Activated CD4-positive, alpha-beta T cell treated with anti-CD3 and anti-CD28 coated beads for 36 hours (primary cell): Measurements from ENCODE around the gene STK38L. TPM values are rescaled to one million over a fixed set of nuclear protein-coding genes. Genes with fewer than 3 reads are reported as not detected.

Source experiments
- ATAC-seq: fragments of 200-7000 bp; cut with Tn5 transposase; one replicate; pipeline ENCODE4 v1.10.0; 2021; ENCODE audit warnings: mild to moderate bottlenecking, moderate library complexity
- CTCF ChIA-PET: fragments of 350-600 bp; sonication (Branson Sonifier 250); formaldehyde crosslinking; loops from one replicate; lab custom pipeline; 2021; ENCODE audit warnings: antibody characterized with exemption; lab: Charles Lee
- POLR2A ChIA-PET: fragments of 350-600 bp; sonication (Branson Sonifier 250); formaldehyde crosslinking; loops from one replicate; lab custom pipeline; 2021; ENCODE audit warnings: antibody characterized with exemption, inconsistent platforms; lab: Charles Lee
- DNase-seq: peaks from one replicate; pipeline ENCODE4 v3.0.0-alpha.2; 2020
- H3K27ac Mint-ChIP-seq: one replicate; pipeline ENCODE4 v1.8.0; 2021; ENCODE audit warnings: mixed read lengths
- H3K27me3 Mint-ChIP-seq: one replicate; pipeline ENCODE4 v1.8.0; 2021; ENCODE audit warnings: mixed read lengths
- H3K36me3 Mint-ChIP-seq: one replicate; pipeline ENCODE4 v1.8.0; 2021; ENCODE audit warnings: low read depth, mixed read lengths
- H3K4me1 Mint-ChIP-seq: one replicate; pipeline ENCODE4 v1.8.0; 2021; ENCODE audit warnings: mixed read lengths
- H3K4me3 Mint-ChIP-seq: one replicate; pipeline ENCODE4 v1.8.0; 2021; ENCODE audit warnings: mild to moderate bottlenecking, moderate library complexity, mixed read lengths
- H3K9me3 Mint-ChIP-seq: one replicate; pipeline ENCODE4 v1.8.0; 2021; ENCODE audit warnings: low read depth, mixed read lengths
- intact Hi-C, 2 experiments: fragments of 100-400 bp; cut with DNase I in 1 of 2; cut with micrococcal nuclease in 1 of 2; formaldehyde crosslinking; loops; one replicate each; pipeline versions ENCODE4 v1.14.2 to v1.15.1; 2022 to 2024; cut with DNase I, micrococcal nuclease
- total RNA-seq, 2 experiments: library from RNA; stranded (reverse); gene quantifications; one replicate each; pipeline ENCODE4 v1.2.3, GENCODE V29; 2021

STK38L gene
- total RNA-seq, 2 experiments from 2014 or later = 24.9 to 30.4 TPM

DNA sequence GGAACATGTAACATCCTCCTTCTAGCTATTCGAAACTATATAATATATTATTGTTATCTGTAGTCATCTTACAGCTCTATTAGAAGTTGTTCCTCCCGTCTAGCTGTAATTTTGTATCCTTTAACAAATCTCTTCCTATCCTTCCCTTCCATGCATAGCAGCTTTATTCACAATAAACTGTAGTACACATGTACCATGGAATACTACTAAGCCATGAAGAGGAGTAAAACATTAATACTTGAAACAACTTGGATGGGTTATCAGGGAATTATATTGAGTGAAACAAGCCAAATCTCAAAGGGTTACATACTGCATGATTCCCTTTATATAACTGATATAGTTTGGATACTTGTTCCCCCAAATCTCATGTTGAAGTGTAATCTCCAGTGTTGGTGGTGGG lies 33.9 kb upstream of the STK38L start:
- H3K36me3 Mint-ChIP-seq = peaks cover 5% of the 10 kb centered on the region
- no peak for DNase-seq
- no peak overlapping the region for H3K4me3 Mint-ChIP-seq
- no peaks in the 10 kb centered on the region for H3K27me3 Mint-ChIP-seq
- ChIA-PET POLR2A (no interaction called here), CTCF (interaction anchor here (0.6 kb wide), 1 partner anchor 221 kb away, joined by 4 read pairs; no protein-coding TSS in a partner anchor)
- peaks cover 3% of the 10 kb centered on the region for H3K9me3 Mint-ChIP-seq
- H3K4me1 Mint-ChIP-seq = peaks cover 25% of the 10 kb centered on the region
- intact Hi-C loops = no loop called here
- ATAC-seq = no peak
- H3K27ac Mint-ChIP-seq = no peak overlapping the region

DNA sequence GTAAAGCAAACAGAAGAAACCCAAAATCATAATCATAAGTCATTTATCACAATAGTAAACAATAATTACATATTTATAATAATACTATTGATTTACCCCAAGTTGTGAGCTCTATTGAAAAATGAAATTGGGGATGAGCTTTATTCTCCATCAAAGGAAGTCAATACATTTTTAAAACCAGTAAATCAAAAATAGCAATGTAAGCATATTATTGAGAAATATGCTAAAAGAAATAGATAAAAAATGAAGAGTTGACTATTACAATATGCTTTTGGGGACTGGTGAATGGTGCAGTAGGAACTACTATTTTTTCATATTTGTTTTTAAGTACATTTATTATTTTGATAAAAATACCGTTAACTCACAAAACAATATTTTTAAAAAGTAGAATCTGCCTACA lies 31.2 kb upstream of the STK38L start:
- Mint-ChIP-seq H3K36me3 (peaks cover 5% of the 10 kb centered on the region), H3K27me3 (no peaks in the 10 kb centered on the region), H3K27ac (no peak overlapping the region), H3K4me3 (no peak overlapping the region), H3K9me3 (peaks cover 3% of the 10 kb centered on the region), H3K4me1 (peaks cover 15% of the 10 kb centered on the region)
- CTCF ChIA-PET = interaction anchor here (1.2 kb wide), 1 partner anchor 9 kb away, joined by 3 read pairs; no protein-coding TSS in a partner anchor
- DNase-seq (no peak), ATAC-seq (no peak)
- POLR2A ChIA-PET = no interaction called here
- intact Hi-C loops = no loop called here

DNA sequence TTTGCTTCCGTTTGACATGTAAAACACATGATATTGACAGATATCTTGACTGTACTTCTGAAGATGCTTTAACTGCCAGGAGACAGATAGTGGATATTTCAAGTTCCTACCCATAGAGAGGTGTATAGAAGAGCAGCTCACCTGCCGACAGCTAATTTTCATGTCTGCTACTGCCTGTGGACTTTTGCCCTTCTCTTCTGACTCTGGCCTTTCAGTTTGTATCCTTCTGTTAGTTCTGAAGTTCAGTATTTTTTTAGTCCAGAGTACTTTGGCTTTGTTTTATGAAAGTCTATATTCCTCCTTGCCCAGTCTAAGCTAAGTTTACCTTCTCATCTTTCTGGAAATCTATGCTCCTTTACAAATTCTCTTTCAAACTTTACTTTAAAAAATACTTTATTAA lies 30.8 kb upstream of the STK38L start:
- H3K36me3 Mint-ChIP-seq = peaks cover 5% of the 10 kb centered on the region
- intact Hi-C loops = no loop called here
- ChIA-PET POLR2A (no interaction called here), CTCF (interaction anchor here (1.2 kb wide), 1 partner anchor 10 kb away, joined by 3 read pairs; no protein-coding TSS in a partner anchor)
- DNase-seq (no peak), ATAC-seq (no peak)
- H3K4me1 Mint-ChIP-seq = peaks cover 11% of the 10 kb centered on the region
- H3K9me3 Mint-ChIP-seq = peaks cover 3% of the 10 kb centered on the region
- H3K27me3 Mint-ChIP-seq = no peaks in the 10 kb centered on the region
- no peak overlapping the region for H3K27ac Mint-ChIP-seq
- no peak overlapping the region for H3K4me3 Mint-ChIP-seq

DNA sequence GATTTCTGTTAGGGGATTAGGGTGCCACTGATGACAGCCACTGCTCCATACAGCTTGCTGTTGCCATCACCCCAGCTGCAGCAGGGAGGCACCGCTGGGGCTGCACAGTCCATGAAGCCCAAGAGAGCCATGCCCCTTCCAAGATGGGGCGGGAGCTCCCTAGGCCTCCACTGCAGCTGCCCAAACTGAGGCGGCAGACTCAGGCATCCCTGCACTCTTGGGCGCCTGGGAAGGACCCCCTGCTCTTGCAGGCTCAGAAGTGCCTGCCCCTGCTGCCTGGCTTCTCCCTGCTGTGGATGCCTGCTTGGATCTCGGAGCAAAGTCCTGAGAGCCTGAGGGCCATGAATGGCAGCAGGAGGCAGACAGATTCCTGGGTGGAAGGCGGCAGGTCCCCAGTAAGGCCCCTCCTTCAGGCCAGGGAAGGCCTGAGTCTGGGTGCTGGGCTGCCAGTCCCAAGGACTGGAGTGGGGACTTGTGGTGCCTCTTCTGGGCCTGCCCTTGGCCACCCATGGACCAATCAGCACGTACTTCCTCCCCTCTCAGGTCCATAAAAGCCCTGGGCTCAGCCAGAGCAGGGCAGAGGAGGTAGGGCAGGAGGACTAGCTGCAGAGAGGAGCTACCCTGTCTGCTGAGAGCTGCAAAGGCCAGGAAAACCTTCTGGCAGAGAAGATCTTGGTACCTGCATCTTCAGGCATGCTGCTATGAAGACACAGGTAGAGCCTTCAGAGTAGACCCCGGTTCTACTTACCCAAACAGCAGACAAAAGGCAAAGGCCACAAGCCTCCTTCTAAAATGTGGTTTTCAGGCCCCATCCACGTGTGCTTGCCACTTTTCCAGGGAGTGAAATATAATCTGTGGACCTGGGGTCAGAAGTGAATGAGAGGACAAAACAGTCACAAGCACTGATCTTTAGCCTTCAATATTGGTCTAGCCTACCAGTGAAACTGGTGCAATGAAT lies 30.0 kb upstream of the STK38L start:
- intact Hi-C loops = no loop called here
- no peaks in the 10 kb centered on the region for H3K27me3 Mint-ChIP-seq
- no peak for ATAC-seq
- H3K36me3 Mint-ChIP-seq = peaks cover 5% of the 10 kb centered on the region
- ChIA-PET CTCF (interaction anchor here (1.2 kb wide), 1 partner anchor 11 kb away, joined by 3 read pairs; no protein-coding TSS in a partner anchor), POLR2A (no interaction called here)
- H3K9me3 Mint-ChIP-seq = peaks cover 3% of the 10 kb centered on the region
- DNase-seq = no peak
- H3K4me1 Mint-ChIP-seq = peaks cover 4% of the 10 kb centered on the region
- no peak overlapping the region for H3K27ac Mint-ChIP-seq
- no peak overlapping the region for H3K4me3 Mint-ChIP-seq

- H3K27ac Mint-ChIP-seq = no peak overlapping the region
- ChIA-PET POLR2A (no interaction called here), CTCF (interaction anchor here (1.0 to 2.0 kb wide), 4 partner anchors 9 to 92 kb away, joined by 3 to 7 read pairs (median 3); no protein-coding TSS in a partner anchor)
- peaks cover 20% of the 10 kb centered on the region for H3K4me1 Mint-ChIP-seq
- H3K9me3 Mint-ChIP-seq = no peaks in the 10 kb centered on the region
- no peaks in the 10 kb centered on the region for H3K27me3 Mint-ChIP-seq
- ATAC-seq (no peak), DNase-seq (no peak)
- no peaks in the 10 kb centered on the region for H3K36me3 Mint-ChIP-seq
- H3K4me3 Mint-ChIP-seq = no peak overlapping the region
- intact Hi-C loops = no loop called here
These were observed 26.5 kb upstream of the STK38L start for GRCh38 chr12:27217590-27217989.

DNA sequence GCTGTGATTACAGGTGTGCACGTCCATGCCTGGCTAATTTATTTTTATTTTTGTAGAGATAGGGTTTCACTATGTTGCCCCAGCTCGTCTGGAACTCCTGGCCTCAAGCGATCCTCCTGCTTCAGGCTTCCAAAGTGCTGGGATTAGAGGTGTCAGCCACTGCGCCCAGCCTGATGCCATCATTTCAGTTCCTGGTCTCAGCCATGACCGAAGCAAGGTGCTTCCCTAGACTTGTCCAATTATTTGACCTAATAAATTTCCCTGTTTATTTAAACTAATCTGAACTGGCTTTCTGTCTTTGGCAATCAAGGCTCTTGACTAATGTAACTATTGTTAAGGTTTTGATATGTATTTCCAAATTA lies 24.4 kb upstream of the STK38L start:
- peaks cover 20% of the 10 kb centered on the region for H3K4me1 Mint-ChIP-seq
- H3K36me3 Mint-ChIP-seq = no peaks in the 10 kb centered on the region
- H3K27ac Mint-ChIP-seq = peak overlapping the region; percentile 84
- intact Hi-C loops = loop anchor here (1.0 to 5.0 kb wide), 3 partner anchors 11 to 42 kb away; no protein-coding TSS in a partner anchor
- ATAC-seq (no peak), DNase-seq (no peak)
- CTCF ChIA-PET = no interaction called here
- no peaks in the 10 kb centered on the region for H3K9me3 Mint-ChIP-seq
- POLR2A ChIA-PET = no interaction called here
- peaks cover 2% of the 10 kb centered on the region for H3K27me3 Mint-ChIP-seq
- no peak overlapping the region for H3K4me3 Mint-ChIP-seq

DNA sequence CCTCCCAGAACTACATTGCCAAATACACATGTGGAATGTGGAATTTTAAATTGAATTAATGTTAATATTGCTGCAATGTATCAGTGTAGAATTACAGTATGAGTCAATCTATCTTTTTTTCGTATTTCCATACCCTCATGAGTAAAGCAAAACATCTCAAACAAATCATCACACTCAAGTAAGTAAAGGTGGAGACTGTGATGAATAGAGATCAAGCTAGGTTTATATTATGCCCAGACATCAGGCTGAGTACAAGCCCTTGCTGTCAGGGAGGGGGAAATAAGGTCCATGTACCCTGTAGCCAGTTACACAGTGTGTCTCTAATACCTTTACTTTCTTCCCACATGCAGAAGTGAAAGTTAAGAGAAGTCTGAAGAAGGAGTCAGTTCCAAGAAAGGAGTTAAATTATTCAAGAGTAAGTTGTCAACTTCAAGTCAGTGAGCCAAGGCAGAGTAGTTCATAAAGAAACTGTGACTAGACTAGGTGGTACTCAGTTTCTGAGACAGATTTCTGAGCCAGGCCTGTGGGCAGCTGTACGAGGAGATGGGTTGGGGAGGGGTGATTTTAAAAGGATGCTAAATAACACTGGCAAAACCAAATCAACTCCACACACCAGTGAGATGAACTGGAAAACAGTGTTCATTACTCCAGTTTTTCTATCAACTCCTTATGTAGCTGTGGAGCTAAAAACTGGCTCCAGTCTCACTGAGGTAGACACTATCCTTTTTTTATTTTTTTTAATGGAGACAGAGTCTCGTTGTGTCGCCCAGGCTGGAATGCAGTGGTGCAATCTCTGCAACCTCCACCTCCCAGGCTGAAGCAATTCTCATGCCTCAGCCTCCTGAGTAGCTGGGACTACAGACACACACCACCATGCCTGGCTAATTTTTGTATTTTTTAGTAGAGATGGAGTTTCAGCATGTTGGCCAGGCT lies 23.8 kb upstream of the STK38L start:
- intact Hi-C loops = loop anchor here (1.0 to 5.0 kb wide), 3 partner anchors 12 to 43 kb away; no protein-coding TSS in a partner anchor

GRCh38 chr12:27220988-27221345 lies 23.1 kb upstream of the STK38L start:
- POLR2A ChIA-PET = interaction anchor here (1.0 kb wide), 1 partner anchor 22 kb away, joined by 3 read pairs; no protein-coding TSS in a partner anchor
- intact Hi-C loops = loop anchor here (1.0 to 5.0 kb wide), 3 partner anchors 13 to 44 kb away; no protein-coding TSS in a partner anchor
- Mint-ChIP-seq H3K4me3 (no peak overlapping the region), H3K27ac (no peak overlapping the region), H3K4me1 (peaks cover 20% of the 10 kb centered on the region), H3K27me3 (peaks cover 4% of the 10 kb centered on the region), H3K9me3 (no peaks in the 10 kb centered on the region), H3K36me3 (no peaks in the 10 kb centered on the region)
- DNase-seq (no peak), ATAC-seq (no peak)
- CTCF ChIA-PET = interaction anchor here (0.7 to 1.3 kb wide), 3 partner anchors 18 to 133 kb away, joined by 3 read pairs; no protein-coding TSS in a partner anchor

More for the DNA sequence above, 23.8 kb upstream of the STK38L start:
- peaks cover 4% of the 10 kb centered on the region for H3K27me3 Mint-ChIP-seq
- peaks cover 20% of the 10 kb centered on the region for H3K4me1 Mint-ChIP-seq
- peak overlapping the region; percentile 84 for H3K27ac Mint-ChIP-seq
- no peak overlapping the region for H3K4me3 Mint-ChIP-seq
- DNase-seq (peak; percentile 46), ATAC-seq (peak; percentile 93)
- no peaks in the 10 kb centered on the region for H3K36me3 Mint-ChIP-seq
- CTCF ChIA-PET = interaction anchor here (0.7 to 1.3 kb wide), 3 partner anchors 19 to 132 kb away, joined by 3 read pairs; no protein-coding TSS in a partner anchor
- H3K9me3 Mint-ChIP-seq = no peaks in the 10 kb centered on the region
- POLR2A ChIA-PET = interaction anchor here (1.0 kb wide), 1 partner anchor 23 kb away, joined by 3 read pairs; no protein-coding TSS in a partner anchor

DNA sequence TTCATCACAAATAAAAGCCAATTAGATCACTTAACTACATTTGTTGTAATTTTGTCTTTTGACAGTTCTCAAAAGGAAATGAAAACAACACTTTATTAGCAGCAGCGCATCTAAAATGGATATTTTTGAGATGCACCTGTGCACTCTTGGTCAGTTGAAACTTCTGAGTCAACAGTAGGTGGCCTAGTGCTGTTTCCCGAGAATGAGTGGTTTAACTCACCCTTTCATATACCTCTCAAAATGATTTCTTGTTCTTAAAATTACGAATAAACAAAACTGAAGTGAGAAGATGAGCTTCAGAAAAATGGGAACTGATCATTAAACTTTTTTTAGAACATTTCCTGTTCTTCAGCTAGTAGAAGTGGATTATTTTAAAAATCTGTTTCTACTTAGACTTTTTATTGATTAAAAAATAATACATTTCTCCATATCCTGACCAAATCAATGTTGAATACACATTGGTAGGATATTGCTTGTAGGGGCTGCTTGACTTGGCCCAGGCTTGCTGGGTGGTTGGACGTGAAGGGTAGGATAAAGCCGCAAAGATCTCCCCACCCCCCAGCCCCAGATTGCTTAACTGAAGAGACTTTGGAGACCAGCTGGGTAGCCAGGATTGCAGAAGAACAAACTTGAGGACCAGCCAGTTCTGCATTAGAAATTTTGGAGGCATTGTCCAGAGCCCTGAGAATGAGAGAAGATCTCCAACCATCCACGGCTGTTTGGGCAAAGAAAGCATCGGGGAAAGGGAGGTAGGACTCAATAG lies 22.3 kb upstream of the STK38L start:
- H3K36me3 Mint-ChIP-seq = no peaks in the 10 kb centered on the region
- H3K27ac Mint-ChIP-seq = no peak overlapping the region
- intact Hi-C loops = loop anchor here (2.0 to 5.0 kb wide), 2 partner anchors 21 to 45 kb away; no protein-coding TSS in a partner anchor
- POLR2A ChIA-PET = no interaction called here
- CTCF ChIA-PET = interaction anchor here (0.7 to 0.8 kb wide), 2 partner anchors 14 to 80 kb away, joined by 3 read pairs; no protein-coding TSS in a partner anchor
- no peaks in the 10 kb centered on the region for H3K9me3 Mint-ChIP-seq
- H3K27me3 Mint-ChIP-seq = peaks cover 4% of the 10 kb centered on the region
- H3K4me1 Mint-ChIP-seq = peaks cover 20% of the 10 kb centered on the region
- no peak for ATAC-seq
- no peak overlapping the region for H3K4me3 Mint-ChIP-seq
- DNase-seq = no peak

GRCh38 chr12:27226407-27226929 lies 17.6 kb upstream of the STK38L start:
- Mint-ChIP-seq H3K27ac (no peak overlapping the region), H3K36me3 (no peaks in the 10 kb centered on the region), H3K9me3 (no peaks in the 10 kb centered on the region), H3K4me1 (peaks cover 2% of the 10 kb centered on the region), H3K27me3 (peaks cover 4% of the 10 kb centered on the region), H3K4me3 (no peak overlapping the region)
- intact Hi-C loops = no loop called here
- no peak for DNase-seq
- no peak for ATAC-seq
- ChIA-PET POLR2A (no interaction called here), CTCF (no interaction called here)
